Measurements from ENCODE around the gene GFOD2.

GFOD2 gene

DNA sequence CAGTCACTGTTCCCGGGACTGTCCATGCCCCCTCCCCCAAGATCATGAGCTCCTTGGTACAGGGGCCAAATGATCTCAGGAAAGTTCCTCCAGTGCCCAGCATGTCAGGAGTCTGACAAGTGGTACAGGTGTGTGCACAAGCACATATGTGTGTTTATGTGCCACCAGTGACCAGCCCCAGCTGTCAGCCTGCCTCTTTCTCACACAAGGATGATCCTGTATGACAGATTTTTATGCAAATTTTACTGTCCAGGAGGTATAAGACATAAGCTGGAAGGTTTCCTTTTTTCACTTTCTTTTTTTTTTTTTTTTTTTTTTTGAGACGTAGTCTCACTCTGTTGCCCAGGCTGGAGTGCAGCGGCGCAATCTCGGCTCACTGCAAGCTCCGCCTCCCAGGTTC lies 31.4 kb upstream of the GFOD2 start:
- H3K9me3 Mint-ChIP-seq, result no peaks in the 10 kb centered on the region
- H3K4me3 Mint-ChIP-seq, result no peak overlapping the region
- H3K4me1 Mint-ChIP-seq, result peaks cover 10% of the 10 kb centered on the region
- no peak for ATAC-seq (replicated peaks; ENCODE audit: extremely low read depth, poor library complexity, severe bottlenecking)
- H3K27me3 Mint-ChIP-seq, result no peaks in the 10 kb centered on the region
- H3K27ac Mint-ChIP-seq (ENCODE audit: low read depth), result no peak overlapping the region
- H3K36me3 Mint-ChIP-seq (ENCODE audit: insufficient read depth), result peaks cover 1% of the 10 kb centered on the region
- no peak for DNase-seq (ENCODE audit: low spot score in 2 of 2)

DNA sequence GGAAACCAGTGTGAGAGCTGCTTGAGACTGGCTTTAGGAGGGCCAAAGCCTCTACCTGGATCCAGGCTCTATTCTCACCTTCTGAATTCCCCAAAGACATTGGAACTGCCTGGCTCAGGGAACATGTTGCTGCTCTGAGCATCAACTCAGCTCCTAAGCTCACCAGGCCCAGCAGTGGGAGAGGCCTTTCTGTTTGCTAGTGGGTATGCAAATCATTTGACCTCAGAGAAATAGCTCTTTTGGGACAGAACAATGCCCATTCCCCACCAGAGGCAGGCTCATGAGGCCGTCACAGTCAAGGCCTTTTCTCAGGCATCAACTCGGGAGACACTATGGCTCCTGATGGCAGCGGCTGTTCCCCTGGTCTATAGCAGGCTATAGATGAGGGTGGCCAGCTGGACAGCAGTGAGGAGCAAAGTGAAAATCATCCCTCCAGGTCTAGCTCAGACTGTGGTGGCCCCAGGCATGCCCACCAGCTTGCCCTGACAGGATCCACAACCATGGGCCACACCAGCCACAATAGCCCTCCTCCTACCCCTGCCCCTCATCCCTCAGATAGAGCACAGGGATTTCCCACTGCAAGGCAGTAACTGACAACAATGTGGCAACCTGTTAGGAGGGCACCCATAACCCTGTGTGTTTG lies 30.4 kb upstream of the GFOD2 start:
- no peak for DNase-seq (ENCODE audit: low spot score in 2 of 2)
- no peaks in the 10 kb centered on the region for H3K27me3 Mint-ChIP-seq
- peaks cover 1% of the 10 kb centered on the region for H3K36me3 Mint-ChIP-seq (ENCODE audit: insufficient read depth)
- no peak overlapping the region for H3K27ac Mint-ChIP-seq (ENCODE audit: low read depth)
- no peak for ATAC-seq (replicated peaks; ENCODE audit: extremely low read depth, poor library complexity, severe bottlenecking)
- H3K9me3 Mint-ChIP-seq, result no peaks in the 10 kb centered on the region
- peaks cover 10% of the 10 kb centered on the region for H3K4me1 Mint-ChIP-seq
- H3K4me3 Mint-ChIP-seq, result no peak overlapping the region

DNA sequence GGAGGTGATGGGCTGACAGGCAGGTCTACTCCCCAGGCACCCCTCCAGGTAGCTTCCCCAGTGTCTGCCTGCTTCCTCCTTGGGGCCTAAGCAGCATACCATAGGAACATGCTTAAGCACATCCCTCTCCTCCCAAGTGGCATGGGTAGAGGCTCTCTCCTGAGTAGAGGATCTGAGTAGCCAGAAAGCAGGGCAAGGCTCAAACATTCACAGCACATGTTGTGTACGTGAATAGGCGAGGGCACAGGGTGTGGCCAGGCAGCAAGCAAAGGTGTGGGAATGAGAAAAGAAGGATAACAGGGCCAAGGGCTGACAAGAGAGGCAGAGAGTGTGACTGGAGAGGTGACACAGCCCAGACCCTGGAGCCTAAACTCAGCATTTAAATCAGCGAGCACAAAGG lies 29.7 kb upstream of the GFOD2 start:
- Mint-ChIP-seq H3K4me1 (peaks cover 10% of the 10 kb centered on the region), H3K4me3 (no peak overlapping the region), H3K9me3 (no peaks in the 10 kb centered on the region), H3K27ac (ENCODE audit: low read depth) (no peak overlapping the region), H3K27me3 (no peaks in the 10 kb centered on the region), H3K36me3 (ENCODE audit: insufficient read depth) (peaks cover 3% of the 10 kb centered on the region)
- DNase-seq (ENCODE audit: low spot score in 2 of 2), result no peak
- no peak for ATAC-seq (replicated peaks; ENCODE audit: extremely low read depth, poor library complexity, severe bottlenecking)

DNA sequence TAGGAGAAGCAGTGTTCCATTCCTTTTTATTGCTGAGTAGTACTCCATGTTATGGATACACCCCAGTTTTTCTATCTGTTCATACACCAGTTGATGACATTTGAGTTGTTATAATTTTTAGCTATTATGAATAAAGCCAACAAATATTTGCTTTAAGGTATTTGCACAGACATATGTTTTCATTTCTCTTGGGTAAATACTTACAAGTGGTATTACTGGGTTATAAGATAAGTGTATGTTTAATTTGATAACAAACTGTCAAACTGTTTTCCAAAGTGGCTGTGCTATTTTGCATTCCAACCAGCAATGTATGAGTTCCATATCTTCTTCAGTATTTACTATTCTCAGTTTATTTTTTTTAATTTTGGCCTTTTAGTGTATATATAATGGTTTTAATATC lies 27.7 kb upstream of the GFOD2 start:
- DNase-seq (ENCODE audit: low spot score in 2 of 2) (no peak), ATAC-seq (replicated peaks; ENCODE audit: extremely low read depth, poor library complexity, severe bottlenecking) (no peak)
- Mint-ChIP-seq H3K27ac (ENCODE audit: low read depth) (no peak overlapping the region), H3K36me3 (ENCODE audit: insufficient read depth) (peaks cover 6% of the 10 kb centered on the region), H3K4me3 (no peak overlapping the region), H3K4me1 (peaks cover 6% of the 10 kb centered on the region), H3K27me3 (no peaks in the 10 kb centered on the region), H3K9me3 (no peaks in the 10 kb centered on the region)

DNA sequence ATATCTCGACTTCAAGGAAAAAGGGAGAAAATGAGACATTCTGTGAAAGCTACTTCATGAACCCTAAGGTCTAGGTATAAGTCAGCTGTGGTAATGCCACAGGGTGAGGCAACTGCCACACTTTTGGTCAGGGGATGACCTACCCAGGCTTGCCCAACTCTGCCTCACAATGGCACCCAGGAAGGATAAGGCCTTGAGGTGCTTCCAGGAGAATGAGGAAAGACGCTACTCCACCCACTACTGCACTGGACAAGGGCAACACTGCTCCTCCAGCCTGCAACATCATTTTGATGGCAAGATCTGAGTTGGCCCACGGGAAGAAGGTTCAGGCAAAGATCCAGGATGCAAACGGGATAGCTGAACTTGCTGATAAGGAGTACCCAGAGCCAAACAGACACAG lies 22.0 kb upstream of the GFOD2 start:
- no peak overlapping the region for H3K27ac Mint-ChIP-seq (ENCODE audit: low read depth)
- no peak overlapping the region for H3K4me3 Mint-ChIP-seq
- ATAC-seq (replicated peaks; ENCODE audit: extremely low read depth, poor library complexity, severe bottlenecking), result no peak

DNA sequence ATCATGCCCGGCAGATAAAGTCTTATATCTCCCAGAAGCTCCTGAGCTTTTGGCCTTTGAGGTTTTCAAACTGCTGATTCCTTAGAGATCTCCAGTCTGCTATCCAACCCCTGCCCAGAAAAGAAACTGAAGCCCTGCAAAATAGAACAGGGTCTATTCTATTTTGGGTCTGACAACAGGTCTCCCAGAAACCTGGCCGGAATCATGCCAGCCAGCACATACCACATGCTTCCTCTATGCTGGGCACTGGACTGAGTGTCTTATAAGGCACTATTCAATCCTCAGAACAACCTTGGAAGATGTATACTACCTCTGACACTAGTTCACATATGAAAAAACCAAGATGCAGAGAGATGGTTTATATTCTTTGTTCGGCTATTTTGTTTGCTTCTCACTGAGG lies 21.3 kb upstream of the GFOD2 start:
- no peak overlapping the region for H3K4me3 Mint-ChIP-seq
- no peak for ATAC-seq (replicated peaks; ENCODE audit: extremely low read depth, poor library complexity, severe bottlenecking)
- H3K27me3 Mint-ChIP-seq, result no peaks in the 10 kb centered on the region
- H3K4me1 Mint-ChIP-seq, result no peaks in the 10 kb centered on the region
- no peaks in the 10 kb centered on the region for H3K9me3 Mint-ChIP-seq
- no peak for DNase-seq (ENCODE audit: low spot score in 2 of 2)
- H3K27ac Mint-ChIP-seq (ENCODE audit: low read depth), result no peak overlapping the region
- peaks cover 16% of the 10 kb centered on the region for H3K36me3 Mint-ChIP-seq (ENCODE audit: insufficient read depth)

More for the DNA sequence above, 22.0 kb upstream of the GFOD2 start:
- no peaks in the 10 kb centered on the region for H3K4me1 Mint-ChIP-seq
- no peak for DNase-seq (ENCODE audit: low spot score in 2 of 2)
- no peaks in the 10 kb centered on the region for H3K27me3 Mint-ChIP-seq
- no peaks in the 10 kb centered on the region for H3K9me3 Mint-ChIP-seq
- H3K36me3 Mint-ChIP-seq (ENCODE audit: insufficient read depth), result peaks cover 16% of the 10 kb centered on the region

DNA sequence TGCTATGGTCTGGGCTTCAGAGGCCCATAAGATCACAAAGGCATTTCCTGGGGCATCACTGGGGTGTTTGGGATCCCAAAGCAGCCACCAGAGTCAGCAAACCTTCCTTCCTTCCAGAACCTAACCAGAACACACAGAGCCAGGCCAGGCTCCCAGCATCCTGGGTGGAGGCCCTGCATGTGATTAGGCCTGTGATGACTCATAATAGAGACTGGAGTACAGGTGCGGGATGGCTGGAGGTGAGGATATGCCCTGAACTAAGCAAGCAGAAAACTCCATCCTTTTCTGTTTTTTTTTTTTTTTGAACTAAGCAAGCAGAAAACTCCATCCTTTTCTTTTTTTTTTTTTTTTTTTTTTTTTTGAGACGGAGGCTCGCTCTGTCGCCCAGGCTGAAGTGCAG lies 17.7 kb upstream of the GFOD2 start:
- DNase-seq (ENCODE audit: low spot score in 2 of 2) (no peak), ATAC-seq (replicated peaks; ENCODE audit: extremely low read depth, poor library complexity, severe bottlenecking) (no peak)
- H3K4me1 Mint-ChIP-seq, result no peaks in the 10 kb centered on the region
- H3K9me3 Mint-ChIP-seq, result no peaks in the 10 kb centered on the region
- H3K4me3 Mint-ChIP-seq, result no peak overlapping the region
- no peaks in the 10 kb centered on the region for H3K27me3 Mint-ChIP-seq
- H3K36me3 Mint-ChIP-seq (ENCODE audit: insufficient read depth), result peaks cover 13% of the 10 kb centered on the region
- no peak overlapping the region for H3K27ac Mint-ChIP-seq (ENCODE audit: low read depth)

DNA sequence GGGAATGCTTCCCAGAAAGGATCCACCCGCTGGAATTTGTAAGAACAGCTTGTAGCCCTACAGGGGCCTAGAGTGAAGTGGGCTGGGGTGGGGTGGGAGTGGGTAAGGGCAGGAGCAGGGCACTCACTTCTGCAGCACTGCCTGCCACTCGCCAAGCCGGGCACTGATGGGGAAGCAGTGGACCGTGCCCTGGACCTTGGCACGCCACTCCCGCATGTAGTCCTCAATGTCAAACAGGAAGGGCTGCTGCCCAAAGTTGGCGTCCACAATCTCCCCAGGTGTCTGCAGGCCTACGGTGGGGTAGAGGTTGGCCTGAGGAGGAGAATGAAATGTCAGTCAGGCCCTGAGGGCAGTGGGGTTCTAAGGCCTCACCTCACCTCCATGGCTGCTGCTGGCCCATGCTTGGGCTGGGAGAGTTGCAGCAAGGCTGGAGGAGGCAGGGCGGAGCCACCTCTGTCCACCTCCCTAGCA lies 15.7 kb upstream of the GFOD2 start:
- Mint-ChIP-seq H3K27me3 (no peaks in the 10 kb centered on the region), H3K36me3 (ENCODE audit: insufficient read depth) (peaks cover 4% of the 10 kb centered on the region), H3K4me1 (no peaks in the 10 kb centered on the region), H3K4me3 (no peak overlapping the region), H3K9me3 (no peaks in the 10 kb centered on the region), H3K27ac (ENCODE audit: low read depth) (no peak overlapping the region)
- no peak for ATAC-seq (replicated peaks; ENCODE audit: extremely low read depth, poor library complexity, severe bottlenecking)
- no peak for DNase-seq (ENCODE audit: low spot score in 2 of 2)

DNA sequence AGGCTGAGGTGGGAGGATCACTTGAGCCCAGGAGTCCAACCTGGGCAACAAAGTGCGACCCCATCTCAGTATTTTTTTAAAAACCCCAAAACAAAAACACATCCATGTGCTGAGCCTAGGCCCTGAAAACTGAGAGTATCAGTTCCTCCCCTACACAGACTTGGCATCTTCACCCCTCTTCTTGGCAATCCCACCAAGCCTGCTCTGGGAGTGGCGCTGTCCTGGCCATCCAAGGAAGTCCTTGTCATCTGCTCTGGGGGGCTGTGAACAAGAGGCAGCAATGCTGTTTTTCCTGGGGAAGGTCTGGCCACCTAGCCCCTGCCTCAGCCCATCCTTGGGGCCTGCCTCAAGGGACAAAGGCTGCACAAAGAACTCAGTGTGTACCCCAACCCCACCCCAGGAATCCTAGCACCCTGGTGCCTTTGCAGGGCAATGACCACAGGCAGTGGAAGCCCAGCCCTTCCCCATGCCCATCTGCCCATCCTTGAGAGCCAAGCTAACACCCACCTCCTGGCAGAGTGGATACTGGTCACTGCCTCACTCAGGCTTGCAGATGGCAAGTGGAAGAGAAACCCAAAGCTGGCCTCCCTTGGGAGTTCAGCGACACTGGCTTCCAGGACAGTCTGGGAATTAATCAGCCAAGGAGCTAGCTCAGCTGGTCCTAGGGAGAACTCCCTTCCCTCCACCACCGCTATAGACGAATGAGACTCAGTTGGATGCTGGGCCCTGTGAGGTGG lies 14.8 kb upstream of the GFOD2 start:
- ATAC-seq (replicated peaks; ENCODE audit: extremely low read depth, poor library complexity, severe bottlenecking) (no peak), DNase-seq (ENCODE audit: low spot score in 2 of 2) (no peak)
- Mint-ChIP-seq H3K27ac (ENCODE audit: low read depth) (no peak overlapping the region), H3K4me1 (no peaks in the 10 kb centered on the region), H3K36me3 (ENCODE audit: insufficient read depth) (peaks cover 6% of the 10 kb centered on the region), H3K4me3 (no peak overlapping the region), H3K27me3 (no peaks in the 10 kb centered on the region), H3K9me3 (no peaks in the 10 kb centered on the region)

DNA sequence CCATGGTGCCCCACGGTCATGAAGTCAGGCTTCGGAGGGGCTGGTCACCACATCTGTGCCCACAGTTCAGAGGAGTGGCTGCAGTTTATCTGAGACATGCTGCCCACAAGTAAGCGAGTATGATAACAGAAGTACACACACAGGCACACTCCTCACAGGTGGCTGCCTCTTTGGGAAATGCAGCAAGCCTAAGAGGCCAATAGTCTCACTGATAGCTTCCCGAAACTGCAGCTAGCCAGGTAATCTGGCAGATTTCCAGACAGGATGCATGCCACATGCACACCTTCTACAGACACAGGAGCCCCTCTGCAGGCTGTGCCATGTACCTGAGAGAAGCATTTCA lies 12.6 kb upstream of the GFOD2 start:
- ATAC-seq (replicated peaks; ENCODE audit: extremely low read depth, poor library complexity, severe bottlenecking) (no peak), DNase-seq (ENCODE audit: low spot score in 2 of 2) (no peak)
- no peak overlapping the region for H3K4me3 Mint-ChIP-seq
- no peaks in the 10 kb centered on the region for H3K4me1 Mint-ChIP-seq
- H3K9me3 Mint-ChIP-seq, result no peaks in the 10 kb centered on the region
- no peaks in the 10 kb centered on the region for H3K27me3 Mint-ChIP-seq
- H3K36me3 Mint-ChIP-seq (ENCODE audit: insufficient read depth), result peaks cover 11% of the 10 kb centered on the region
- H3K27ac Mint-ChIP-seq (ENCODE audit: low read depth), result no peak overlapping the region

DNA sequence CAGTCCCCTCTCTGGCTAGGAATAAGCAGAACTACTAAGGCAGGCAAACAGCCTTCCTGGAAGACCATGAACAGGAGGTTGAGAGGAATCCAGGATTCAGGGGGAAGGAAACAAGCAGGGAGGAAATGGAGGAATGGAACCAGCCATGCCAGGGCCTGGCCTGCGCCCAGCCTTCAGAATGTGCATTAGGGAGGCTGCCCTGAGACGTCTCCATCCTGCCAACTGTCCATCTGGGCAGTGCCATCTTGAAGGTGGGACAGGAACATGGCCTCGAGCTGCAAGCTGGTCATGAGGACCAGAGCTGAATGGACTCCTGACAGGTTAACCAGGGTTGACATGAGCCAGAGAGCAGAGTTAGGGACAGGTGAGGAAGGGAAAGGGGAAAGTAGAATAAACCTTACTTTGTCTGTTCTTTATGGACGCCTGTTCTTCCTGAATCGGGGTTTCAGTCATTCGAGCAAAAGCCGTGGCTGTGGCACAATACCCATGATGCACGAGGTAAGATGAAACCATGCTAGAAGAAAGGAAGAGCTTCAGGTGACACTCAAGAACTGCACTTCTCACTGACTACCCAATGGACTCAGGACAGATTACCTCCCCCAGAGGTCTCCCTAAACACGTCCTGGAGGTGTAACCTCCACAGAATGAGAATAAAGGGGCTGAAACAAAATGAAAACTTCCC lies 12.1 kb upstream of the GFOD2 start:
- H3K4me1 Mint-ChIP-seq, result no peaks in the 10 kb centered on the region
- H3K27me3 Mint-ChIP-seq, result no peaks in the 10 kb centered on the region
- no peak overlapping the region for H3K4me3 Mint-ChIP-seq
- H3K9me3 Mint-ChIP-seq, result no peaks in the 10 kb centered on the region
- H3K36me3 Mint-ChIP-seq (ENCODE audit: insufficient read depth), result peaks cover 12% of the 10 kb centered on the region
- no peak for DNase-seq (ENCODE audit: low spot score in 2 of 2)
- no peak for ATAC-seq (replicated peaks; ENCODE audit: extremely low read depth, poor library complexity, severe bottlenecking)
- H3K27ac Mint-ChIP-seq (ENCODE audit: low read depth), result no peak overlapping the region

DNA sequence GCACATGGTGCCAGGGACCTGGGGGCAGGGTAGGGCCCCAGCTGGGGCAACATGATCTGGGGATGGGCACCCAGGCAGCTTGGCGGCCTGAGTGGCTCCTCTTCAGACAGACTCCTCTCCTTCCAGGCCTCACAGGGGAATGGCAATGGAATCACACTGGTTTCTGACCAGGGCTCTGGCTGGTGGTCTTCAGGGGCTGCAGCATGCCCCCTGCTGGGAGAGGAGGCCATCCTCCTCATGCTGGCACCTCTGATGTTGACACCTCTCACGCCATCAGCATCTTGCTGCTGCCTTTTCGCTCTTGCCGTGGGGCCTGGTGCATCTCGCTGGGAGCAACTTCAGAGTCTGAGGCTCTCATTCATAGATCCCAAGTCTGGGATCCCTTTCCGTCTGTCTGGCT lies 11.2 kb upstream of the GFOD2 start:
- ATAC-seq (replicated peaks; ENCODE audit: extremely low read depth, poor library complexity, severe bottlenecking) (no peak), DNase-seq (ENCODE audit: low spot score in 2 of 2) (no peak)
- Mint-ChIP-seq H3K9me3 (no peaks in the 10 kb centered on the region), H3K27me3 (no peaks in the 10 kb centered on the region), H3K27ac (ENCODE audit: low read depth) (no peak overlapping the region), H3K4me3 (no peak overlapping the region), H3K4me1 (no peaks in the 10 kb centered on the region), H3K36me3 (ENCODE audit: insufficient read depth) (peaks cover 12% of the 10 kb centered on the region)

DNA sequence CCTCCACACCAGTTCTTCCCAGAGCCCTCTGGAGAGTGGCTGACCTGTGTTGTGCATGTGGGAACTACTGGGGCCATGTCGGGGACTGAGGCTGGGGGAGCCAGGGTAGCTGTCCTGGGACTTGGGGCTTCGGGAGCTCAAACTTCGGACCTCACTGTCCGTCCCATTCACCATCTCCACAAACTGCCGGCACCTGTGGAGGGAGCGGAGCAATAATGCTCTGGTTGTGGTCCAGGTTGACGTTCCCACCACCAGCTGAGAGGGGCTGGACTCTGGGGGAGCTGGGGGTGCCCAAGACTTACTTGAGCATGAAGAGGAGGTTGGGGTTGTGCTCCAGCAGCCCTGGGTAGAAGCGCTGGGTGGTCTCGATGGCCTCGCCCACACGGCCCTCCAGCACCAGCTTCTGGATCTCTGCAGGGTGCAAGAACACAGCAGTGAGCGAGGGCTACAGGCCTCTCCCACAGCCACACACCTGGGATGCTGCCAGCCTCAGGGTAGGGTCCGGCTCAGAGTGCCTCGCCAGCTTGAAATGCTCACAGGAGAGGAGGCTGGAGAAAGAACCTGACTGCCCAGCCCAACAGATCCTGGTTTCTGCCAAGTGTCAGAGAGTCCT lies 10.6 kb upstream of the GFOD2 start:
- Mint-ChIP-seq H3K36me3 (ENCODE audit: insufficient read depth) (peaks cover 13% of the 10 kb centered on the region), H3K4me3 (no peak overlapping the region)

More for the DNA sequence above, 10.6 kb upstream of the GFOD2 start:
- Mint-ChIP-seq H3K27me3 (no peaks in the 10 kb centered on the region), H3K4me1 (no peaks in the 10 kb centered on the region), H3K27ac (ENCODE audit: low read depth) (no peak overlapping the region), H3K9me3 (no peaks in the 10 kb centered on the region)
- DNase-seq (ENCODE audit: low spot score in 2 of 2) (no peak), ATAC-seq (replicated peaks; ENCODE audit: extremely low read depth, poor library complexity, severe bottlenecking) (no peak)
